A549 treated with AZD9567 at 1 μM for 4 hours (cell line): ENCODE data around the gene BMI1. TPM values are rescaled to one million over a fixed set of nuclear protein-coding genes. Genes with fewer than 3 reads are reported as not detected.

Experiments
- total RNA-seq: library from RNA; stranded (reverse); fragments of 200-300 nt; extraction: Qiagen RNA extraction; gene quantifications from 5 replicates; pipeline ENCODE4 v1.2.3, GENCODE V29; 2022; ENCODE audit not compliant: insufficient read depth

BMI1 gene
- 26.1 to 51.6 TPM (median 41.2 TPM) in 5 replicates for total RNA-seq

DNA sequence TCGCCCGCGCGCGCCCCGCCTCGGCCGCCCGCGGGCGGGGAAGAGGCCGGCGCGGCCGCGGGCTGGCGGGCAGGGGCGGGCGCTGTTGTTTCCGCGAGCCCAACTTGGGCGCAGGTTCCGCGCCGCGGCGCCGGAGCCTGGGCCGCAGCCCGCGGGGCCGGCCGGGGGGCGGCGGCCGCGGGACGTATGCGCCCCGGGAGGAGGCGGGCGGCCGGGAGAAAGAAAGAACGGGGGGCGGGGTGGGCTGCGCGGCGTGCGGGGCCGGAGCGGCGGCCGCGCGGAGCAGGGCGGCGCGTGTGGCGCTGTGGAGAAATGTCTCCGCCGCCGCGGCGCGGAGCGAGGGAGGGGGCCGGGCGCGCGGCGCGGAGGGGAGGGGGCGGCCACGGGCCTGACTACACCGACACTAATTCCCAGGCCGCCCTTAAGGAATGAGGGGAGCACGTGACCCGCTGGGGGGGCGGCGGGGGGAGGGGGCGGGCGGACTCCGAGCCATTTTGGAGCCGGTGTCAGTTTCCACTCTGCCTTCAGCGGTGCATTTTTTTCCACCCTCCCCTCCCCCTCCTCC is at the start of gene BMI1:
Gene BMI1 (plus strand): TSS at position 509 of the 565 bp plus-strand sequence. CDS start 5,351 bp downstream, outside the sequence.

DNA sequence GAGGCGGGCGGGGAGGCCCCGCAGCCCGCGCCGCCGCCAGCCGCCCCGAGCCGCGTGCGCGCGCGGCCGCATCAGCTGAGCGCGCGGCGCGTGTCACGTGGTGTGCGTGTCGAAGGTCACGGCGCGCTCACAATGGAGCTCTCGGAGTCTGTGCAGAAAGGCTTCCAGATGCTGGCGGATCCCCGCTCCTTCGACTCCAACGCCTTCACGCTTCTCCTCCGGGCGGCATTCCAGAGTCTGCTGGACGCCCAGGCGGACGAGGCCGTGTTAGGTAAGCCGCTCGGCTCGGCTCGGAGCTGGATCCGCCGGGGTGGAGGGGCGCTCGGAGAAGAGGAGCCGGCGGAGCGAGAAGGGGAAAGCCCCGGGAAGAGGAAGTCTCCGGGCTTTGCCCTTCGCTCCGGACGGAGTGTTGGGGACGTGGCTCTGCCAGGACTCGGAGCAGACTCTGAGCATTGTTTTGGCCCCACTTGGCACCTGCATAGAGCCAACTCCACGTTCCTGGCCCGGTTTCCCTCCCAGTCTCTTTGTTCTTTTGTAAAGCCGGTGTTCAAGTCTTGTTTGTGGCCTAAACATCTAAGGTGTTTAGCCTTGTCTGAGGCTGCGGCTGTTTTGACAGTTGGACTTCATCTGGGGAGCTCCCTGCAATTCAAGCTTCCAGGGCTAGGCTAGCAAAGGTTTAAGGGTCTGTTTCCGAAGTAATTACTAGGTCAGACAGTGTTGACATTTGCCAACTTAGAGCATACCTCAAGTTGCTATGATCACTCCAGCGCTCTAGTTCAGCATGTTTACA is 4.4 kb upstream of the BMI1 start, which contains the start of gene COMMD3:
Gene COMMD3 (plus strand): TSS at position 103 of the 790 bp plus-strand sequence. CDS start 30 bp downstream, at position 133.

DNA sequence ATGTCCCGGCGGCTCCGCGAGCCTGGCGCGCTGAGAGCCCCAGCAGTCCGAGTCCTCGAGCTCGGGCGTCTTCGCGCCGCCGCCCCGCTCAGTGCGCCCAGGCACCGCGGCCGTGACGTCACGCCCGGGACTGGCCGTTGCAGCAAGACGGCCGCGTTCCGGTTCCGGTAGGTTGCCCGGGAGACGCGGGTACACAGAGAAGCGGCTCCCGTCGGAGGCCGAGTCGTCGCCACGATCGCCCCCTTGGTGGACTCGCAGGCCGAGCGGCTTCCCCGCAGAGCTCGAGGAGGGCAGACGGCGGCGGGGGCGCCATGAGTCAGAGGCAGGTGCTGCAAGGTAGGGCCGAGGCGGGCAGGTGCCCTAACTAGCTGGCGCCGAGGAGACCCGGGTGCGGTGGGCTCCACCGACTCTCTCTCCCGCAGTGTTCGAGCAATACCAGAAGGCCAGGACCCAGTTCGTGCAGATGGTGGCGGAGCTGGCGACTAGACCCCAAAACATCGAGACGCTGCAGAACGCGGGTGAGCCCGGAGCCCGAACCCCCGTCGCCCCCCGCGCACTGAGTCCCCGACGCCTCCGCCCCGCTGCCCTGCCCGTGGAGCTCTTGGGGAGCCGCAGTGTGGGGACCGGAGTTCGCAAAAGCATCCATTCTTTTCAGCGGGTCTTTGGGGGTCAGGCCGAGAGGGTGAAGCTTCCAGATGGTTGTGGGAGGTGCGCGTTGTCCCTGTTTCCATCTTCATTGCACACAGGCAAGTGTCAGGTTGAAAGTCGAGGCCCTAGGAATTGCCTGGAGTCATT is 24.6 kb downstream of the BMI1 start, which contains the start of gene SPAG6:
Gene SPAG6 (plus strand): TSS at position 196 of the 795 bp plus-strand sequence. CDS start 116 bp downstream, at position 312.

Other genes with a start within 250 kb of the BMI1 start
- gene EBLN1, start 103.1 kb upstream of the BMI1 start, total RNA-seq: 0.07 to 0.10 TPM (median 0.09 TPM) in 3 of 5 replicates, not detected in the others
- gene COMMD3, start 4.7 kb upstream of the BMI1 start, total RNA-seq: 46.5 to 54.2 TPM (median 51.9 TPM) in 5 replicates
- gene SPAG6, start 24.4 kb downstream of the BMI1 start, total RNA-seq: not detected in 5 replicates